Activated CD4-positive, CD25-positive, alpha-beta regulatory T cell treated with anti-CD3 and anti-CD28 coated beads, Interleukin-2, amount 50 U/mL, for 72 hours (primary cell): Measurements from ENCODE around the gene CDK14.

Experiments
- DNase-seq: peaks from one replicate; pipeline ENCODE4 v3.0.0; 2021

CDK14 gene

DNA sequence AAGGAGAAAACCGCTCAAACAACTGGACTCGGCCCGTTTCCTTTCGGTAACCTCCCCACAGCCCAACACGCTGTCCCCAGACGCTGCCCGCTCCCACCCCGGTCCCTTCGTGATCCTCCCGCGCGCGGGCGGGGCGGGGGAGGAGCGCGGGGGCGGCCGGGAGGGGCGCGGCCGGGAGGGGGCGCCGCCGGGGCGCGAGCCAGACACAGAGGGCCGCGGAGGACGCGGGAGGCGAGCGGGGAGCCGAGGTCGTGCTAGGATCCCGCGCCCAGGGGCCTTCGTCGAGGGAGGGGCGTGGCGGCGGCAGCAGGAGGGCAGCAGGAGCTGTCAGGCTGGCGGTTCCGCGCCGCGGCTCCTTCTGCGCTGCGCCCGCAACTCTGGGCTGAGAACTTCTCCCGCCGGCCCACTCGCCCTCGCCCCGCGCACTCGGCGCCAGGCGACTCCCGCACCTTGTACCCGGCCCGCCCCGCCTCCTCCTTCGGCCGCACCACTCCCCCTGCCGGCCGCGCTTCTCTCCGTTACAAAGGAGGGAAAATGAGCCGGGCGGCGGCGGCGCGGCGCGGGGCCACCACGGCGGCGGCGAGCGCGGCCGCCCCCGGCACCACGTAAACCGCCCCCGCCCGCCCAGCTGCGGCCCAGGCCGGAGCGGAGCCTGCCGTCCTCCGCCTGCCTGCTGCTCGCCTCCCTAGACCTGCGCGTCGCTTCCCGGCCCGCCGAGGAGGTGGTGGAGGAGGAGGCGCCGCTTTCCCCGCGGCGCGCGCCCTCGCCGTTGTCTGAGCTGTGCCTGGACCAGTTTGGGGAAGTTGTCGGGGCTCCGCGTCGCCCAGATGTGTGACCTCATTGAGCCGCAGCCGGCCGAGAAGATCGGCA, at the start of gene CDK14:
Gene CDK14, plus strand, starts transcription at position 521 of the 870 bp plus-strand sequence. Its CDS starts 307 bp downstream, at position 828.
- peak; percentile 65 for DNase-seq

DNA sequence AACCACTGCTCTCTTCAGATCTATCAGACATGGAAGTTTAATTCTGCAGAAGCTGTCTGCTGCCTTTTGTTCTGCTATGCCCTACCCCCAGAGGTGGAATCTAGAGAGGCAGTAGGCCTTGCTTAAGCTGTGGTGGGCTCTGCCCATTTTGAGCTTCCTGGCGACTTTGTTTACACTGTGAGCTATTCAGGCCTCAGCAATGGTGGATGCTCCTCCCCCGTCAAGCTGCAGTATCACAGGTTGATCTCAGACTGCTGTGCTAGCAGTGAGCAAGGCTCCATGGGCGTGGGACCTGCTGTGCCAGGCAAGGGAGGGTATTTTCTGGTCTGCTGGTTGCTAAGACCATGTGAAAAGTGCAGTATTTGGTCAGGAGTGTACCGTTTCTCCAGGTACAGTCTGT, 45.1 kb upstream of the CDK14 start:
- no peak for DNase-seq

DNA sequence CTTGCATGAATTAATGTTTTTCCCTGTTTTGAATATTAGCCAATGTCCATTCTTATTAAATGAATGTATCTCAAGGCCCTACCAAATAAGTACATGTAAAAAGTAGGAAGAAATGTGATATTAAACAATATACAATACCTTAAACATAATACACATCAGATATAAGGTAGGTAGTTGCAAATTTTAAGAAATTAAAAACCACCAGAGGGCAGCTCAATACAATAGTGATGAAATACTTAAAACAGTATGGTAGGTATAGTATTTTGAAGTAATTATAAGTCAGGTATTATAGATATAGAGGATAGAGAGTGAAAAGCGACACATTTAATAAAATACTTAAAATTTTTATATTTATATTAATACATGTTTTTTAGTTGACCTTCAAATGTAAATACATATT, 43.6 kb upstream of the CDK14 start:
- DNase-seq, result no peak

DNA sequence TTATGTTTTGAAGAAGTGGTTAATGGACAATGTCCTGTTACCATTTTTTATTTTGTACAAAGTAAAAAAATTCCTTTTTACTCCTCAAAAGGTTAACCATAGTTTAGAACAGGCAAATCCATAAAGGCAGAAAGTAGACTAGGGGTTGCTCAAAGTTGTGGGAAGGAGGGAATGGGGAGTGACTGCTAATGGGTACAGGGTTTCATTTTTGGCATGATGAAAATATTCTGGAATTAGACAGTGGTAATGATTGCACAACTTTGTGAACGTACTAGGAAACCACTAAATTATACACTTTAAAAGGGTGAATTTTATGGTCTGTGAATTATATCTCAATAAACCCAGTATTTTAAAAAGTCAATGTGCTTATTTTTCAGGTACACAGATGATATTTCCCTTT, 35.4 kb upstream of the CDK14 start:
- DNase-seq, result no peak

DNA sequence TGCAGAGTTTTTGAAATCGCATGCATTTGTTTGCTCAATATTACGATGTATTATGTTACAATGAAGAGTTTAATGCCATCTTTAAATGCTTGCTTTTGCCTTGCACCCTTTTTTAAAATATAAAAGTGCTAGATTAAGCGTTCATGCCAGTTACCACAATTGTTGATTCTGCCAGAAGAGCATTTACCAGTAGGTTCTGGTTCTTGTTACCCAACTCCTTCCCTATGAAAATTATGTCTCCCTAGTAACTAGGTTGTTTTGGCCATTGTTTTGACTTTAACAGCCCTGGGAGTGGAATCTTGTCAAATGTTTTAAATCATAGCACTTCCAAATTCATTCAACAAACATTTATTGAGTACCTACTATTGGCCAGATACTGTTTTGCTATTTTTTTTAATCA, 32.8 kb upstream of the CDK14 start:
- no peak for DNase-seq

DNA sequence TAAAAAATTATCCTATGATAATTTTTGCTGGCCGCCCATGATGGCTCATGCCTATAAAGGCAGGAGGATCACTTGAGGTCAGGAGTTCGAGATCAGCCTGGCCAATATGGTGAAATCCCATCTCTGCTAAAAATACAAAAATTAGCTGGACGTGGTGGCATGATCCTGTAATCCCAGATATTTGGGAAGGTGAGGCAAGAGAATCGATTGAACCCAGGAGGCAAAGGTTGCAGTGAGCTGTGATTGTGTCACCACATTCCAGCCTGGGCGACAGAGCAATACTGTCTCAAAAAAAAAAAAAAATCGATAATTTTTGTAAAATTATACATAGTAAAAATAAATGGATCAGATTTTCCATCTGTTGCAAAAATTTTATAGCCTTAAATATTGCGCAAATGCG, 31.7 kb upstream of the CDK14 start:
- DNase-seq, result no peak

GRCh38 chr7:90568213-90568612, 27.9 kb upstream of the CDK14 start:
- DNase-seq, result no peak

DNA sequence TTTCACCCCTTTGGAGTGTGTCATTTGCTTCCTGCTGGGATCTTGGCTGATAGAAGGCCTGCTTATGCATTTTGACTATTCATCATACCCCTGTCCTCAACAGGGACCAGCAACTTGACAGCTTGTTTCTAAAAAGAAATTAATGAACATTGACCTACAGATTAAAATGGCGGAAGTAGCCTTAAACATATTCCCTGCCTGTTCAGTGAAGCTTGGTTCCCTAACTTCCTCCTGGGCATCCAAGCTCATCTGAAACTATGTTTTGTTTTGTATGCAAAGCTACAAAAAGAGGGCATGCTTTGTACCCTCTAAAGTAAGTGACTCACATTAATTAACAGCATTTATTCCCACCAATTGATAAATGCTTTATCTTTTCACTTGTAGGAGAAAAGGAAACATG, 26.8 kb upstream of the CDK14 start:
- no peak for DNase-seq

- no peak for DNase-seq
Observed at GRCh38 chr7:90570373-90570959, 25.7 kb upstream of the CDK14 start.

DNA sequence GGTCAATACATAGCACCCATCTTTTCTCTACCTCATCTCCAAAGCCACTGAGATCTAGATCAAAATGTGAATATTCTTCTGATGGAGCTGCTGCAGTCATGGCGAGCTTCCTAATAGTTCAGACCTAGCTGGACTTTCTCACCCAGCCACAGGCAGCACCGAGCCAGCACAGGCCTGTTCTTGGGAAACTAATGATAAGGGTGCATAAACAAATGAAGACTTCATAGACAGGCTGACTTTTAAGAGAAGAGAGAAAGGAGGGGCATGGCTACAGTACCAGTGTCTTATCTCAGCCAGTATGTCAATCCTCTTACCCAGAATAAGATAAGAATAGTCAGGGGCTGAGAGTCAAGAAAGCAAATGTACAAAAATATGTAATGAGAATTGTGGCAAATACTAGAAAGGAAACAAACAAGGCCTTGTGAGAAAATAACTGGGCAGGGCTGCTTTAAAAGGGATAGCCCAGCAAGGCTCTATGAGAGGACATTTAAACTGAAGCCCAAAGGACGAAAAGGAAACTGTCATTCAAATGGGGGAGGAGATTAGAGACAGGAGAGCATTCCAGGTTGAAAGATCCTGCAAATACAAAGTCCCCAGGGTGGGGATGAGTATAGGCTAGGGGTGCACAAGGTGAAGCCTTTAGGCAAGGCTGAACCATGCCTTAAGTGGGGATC, 21.8 kb upstream of the CDK14 start:
- no peak for DNase-seq

DNA sequence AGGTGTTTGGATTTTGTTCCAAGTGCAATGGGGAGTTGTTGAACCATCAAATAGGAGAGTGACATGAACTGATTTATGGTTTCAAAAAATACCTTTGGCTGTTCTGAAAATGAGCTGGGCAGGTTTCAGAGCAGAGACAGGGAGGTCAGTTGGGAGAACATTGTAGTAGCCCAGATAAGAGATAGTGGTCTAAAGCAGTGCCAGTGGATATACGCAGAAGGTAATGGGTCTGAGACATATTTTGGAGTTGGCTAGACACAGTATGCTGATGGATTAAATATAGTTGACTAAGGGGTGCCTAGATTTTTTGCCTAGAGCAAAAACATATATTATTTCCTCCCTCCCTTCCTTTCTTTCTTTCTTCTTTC, 21.3 kb upstream of the CDK14 start:
- no peak for DNase-seq

- DNase-seq, result no peak
Observed at GRCh38 chr7:90579181-90579688, 16.9 kb upstream of the CDK14 start.

DNA sequence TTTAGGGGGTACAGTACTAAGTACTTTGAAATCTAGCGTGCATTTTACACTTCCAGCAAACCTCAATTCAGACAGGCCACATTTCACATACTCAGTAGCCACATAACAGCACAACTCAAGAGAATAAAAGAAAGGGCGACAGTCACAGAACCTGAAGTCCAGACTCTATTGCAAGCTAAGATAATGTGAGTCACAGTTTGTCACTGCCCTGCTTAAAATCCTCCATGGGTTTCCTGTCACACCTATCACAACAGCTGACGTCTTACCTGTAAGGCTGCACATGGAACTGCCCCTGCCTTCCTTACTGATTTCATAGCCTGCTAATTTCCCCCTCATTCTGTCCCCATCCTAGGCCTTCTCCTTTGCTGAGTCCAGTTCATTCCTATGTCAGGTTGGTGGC, 16.1 kb upstream of the CDK14 start:
- no peak for DNase-seq

- DNase-seq, result no peak
Observed at GRCh38 chr7:90582164-90582563, 14.0 kb upstream of the CDK14 start.

- no peak for DNase-seq
Observed at GRCh38 chr7:90584378-90584777, 11.7 kb upstream of the CDK14 start.

GRCh38 chr7:90586091-90586490, 10.0 kb upstream of the CDK14 start:
- no peak for DNase-seq

DNA sequence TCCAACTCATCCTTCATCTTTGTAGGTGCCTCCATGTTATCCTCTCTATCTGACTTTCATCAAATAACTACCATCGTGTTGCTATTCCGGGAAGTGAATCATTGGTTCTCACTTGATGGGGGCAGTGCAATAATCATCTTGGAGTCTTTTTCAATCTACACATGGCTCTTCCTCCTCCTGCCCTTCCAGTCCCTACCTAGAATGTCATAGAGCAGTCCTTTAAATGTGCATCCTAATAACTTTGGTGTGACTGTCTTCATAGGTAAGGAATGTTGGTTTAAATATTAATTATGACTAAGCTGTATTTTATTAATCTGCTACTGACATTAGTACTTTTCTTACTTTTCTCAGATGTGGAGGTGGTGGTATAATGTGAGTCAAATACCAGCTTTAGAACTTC, 8.4 kb upstream of the CDK14 start:
- no peak for DNase-seq

- no peak for DNase-seq
Observed at GRCh38 chr7:90592033-90592432, 4.1 kb upstream of the CDK14 start.

DNA sequence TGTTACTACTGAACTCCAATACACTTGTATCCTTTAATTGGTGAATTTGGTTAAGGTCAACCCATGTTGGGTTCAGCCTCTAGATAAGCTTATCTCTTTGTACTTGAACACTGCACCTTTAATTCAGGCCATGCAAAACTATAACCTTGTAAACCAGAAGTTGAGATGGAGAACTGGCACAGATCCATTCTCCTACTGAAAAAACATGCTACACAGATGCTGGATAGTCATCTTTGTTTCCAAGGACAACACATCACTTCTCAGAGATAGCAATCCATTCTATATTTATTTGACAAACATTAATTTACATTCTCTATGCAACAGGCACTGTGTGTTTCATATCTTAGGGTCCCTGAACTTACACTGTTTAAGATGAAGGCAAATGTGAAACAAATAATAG, 2.9 kb upstream of the CDK14 start:
- no peak for DNase-seq

DNA sequence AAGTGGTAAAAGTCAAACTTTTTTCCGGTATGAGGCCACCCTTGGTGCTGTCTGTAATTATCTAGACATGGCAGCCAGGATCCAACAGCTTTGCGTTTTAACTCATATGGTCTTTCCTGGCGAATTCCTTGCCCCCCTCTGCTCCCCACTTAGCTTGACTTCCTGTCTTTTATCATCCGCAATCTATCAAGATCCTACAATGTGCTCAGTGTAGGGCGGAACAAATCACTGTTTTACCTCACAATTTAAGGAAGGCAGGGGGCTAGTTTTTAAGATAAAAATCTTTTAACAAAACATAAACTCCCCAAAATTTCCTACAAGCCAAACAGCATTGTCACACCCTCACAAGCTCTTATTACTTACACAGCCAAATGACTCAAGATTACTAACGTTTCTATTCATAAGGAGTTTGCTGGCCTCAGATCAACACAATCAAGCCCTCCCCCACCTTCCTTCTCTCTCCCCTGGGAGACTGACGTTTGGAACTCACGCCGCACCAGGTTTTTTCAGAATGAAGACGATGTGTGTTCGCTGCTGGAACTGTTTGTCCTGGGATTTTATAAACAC, 1.3 kb upstream of the CDK14 start:
- DNase-seq, result no peak

DNA sequence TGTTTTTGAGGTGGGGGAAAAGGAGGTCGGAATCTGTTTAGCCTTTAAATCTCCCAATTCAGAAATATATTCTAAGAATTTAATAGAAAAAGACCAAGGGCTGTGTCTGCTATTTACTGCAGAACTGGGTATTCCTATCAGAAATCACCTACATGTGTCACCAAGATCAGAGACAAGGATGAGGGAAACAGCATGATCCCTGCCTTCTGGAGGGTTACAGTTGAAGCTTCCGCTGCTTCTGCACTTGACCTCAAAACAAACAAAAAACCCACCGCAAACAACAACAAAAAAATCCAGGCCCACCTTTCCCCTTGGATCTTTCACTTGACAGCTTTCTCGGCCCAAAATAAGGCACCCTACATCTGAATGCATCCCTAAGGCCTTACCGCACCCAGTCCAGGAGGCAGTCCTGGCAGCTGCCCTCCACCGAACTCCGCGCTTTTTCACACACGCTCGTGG, 750 bp upstream of the CDK14 start:
- DNase-seq, result no peak

DNA sequence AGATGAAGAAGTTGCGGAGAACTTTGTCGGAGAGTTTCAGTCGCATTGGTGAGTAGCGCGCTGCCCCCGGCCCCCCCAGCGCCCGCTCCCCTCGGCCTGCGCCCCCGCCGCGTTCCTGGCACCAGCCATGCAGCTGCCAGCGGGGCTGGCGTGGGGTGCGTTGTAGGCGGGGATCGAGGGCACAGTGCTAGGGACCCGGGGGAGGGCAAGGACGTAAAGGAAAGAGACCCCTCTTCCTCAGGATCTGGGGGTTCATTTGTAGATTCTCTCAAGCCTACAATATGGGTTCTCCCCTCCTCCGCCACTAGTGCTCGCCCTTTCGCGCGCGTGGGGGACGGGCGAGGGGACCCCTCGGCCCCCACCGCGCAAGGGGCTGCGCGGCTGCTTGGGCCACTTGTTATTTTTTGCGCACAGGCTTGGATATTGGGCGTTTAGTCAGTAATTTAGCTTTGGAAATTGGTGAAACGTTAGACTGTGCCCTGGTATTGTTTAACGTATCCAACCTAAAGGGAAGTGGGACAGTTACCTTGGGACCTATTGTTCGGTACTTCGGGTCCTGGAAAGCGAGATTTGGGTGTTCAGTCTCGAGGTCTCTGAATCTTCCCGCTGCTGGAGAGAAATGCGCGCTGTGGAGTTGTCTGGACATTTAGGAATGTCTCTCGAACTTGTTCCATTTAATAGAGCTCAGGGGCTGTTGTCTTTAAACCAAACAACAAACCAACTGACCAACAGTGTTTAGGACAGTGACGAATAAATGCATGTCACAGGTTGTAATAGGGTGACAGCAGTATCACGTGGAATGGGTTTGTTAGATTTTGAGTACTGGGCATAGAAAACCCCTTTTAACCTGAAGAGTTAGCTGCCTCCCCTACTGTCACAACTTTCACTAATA, 796 bp downstream of the CDK14 start:
- no peak for DNase-seq
